ENCODE measurements around the gene UBQLN4.

DNA sequence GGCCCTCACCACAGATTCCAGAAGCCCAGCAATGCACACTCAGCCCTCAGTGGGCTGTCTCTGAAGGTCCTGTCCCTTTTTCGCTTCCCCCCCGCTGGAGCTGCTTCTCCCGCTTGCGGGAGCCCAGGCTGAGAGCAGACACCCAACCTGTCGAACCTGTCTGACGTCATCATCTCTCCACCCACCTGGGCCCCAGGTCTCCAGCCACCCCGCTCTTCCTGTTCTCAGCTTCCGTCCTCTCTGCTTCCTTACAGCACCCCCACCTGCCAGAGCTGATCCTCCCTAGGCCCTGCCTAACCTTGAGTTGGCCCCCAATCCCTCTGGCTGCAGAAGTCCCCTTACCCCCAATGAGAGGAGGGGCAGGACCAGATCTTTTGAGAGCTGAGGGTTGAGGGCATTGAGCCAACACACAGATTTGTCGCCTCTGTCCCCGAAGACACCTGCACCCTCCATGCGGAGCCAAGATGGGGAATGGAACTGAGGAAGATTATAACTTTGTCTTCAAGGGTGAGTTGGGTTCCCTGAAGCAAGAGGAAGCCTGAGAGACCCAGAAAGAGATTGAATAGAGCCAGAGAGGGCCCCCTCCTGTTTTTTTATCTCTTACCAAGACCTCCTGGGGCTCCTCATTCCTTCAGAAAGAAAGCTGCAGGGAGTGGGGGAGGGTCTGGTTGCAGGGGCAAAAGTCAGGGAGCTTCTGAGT is 7.5 kb upstream of the UBQLN4 start, which contains the start of gene RAB25:
- TF ChIP-seq, protein P1, sequence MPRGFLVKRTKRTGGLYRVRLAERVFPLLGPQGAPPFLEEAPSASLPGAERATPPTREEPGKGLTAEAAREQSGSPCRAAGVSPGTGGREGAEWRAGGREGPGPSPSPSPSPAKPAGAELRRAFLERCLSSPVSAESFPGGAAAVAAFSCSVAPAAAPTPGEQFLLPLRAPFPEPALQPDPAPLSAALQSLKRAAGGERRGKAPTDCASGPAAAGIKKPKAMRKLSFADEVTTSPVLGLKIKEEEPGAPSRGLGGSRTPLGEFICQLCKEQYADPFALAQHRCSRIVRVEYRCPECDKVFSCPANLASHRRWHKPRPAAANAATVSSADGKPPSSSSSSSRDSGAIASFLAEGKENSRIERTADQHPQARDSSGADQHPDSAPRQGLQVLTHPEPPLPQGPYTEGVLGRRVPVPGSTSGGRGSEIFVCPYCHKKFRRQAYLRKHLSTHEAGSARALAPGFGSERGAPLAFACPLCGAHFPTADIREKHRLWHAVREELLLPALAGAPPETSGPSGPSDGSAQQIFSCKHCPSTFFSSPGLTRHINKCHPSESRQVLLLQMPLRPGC (tag by site-specific recombination; IDR thresholded peaks at IDR 0.05), result no peak
- no peak for TF ChIP-seq ZBTB8A (tag by site-specific recombination; IDR thresholded peaks at IDR 0.05)
- TF ChIP-seq, protein P2, sequence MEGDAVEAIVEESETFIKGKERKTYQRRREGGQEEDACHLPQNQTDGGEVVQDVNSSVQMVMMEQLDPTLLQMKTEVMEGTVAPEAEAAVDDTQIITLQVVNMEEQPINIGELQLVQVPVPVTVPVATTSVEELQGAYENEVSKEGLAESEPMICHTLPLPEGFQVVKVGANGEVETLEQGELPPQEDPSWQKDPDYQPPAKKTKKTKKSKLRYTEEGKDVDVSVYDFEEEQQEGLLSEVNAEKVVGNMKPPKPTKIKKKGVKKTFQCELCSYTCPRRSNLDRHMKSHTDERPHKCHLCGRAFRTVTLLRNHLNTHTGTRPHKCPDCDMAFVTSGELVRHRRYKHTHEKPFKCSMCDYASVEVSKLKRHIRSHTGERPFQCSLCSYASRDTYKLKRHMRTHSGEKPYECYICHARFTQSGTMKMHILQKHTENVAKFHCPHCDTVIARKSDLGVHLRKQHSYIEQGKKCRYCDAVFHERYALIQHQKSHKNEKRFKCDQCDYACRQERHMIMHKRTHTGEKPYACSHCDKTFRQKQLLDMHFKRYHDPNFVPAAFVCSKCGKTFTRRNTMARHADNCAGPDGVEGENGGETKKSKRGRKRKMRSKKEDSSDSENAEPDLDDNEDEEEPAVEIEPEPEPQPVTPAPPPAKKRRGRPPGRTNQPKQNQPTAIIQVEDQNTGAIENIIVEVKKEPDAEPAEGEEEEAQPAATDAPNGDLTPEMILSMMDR (tag by site-specific recombination; IDR thresholded peaks at IDR 0.05), result no peak
- TF ChIP-seq, protein P3, sequence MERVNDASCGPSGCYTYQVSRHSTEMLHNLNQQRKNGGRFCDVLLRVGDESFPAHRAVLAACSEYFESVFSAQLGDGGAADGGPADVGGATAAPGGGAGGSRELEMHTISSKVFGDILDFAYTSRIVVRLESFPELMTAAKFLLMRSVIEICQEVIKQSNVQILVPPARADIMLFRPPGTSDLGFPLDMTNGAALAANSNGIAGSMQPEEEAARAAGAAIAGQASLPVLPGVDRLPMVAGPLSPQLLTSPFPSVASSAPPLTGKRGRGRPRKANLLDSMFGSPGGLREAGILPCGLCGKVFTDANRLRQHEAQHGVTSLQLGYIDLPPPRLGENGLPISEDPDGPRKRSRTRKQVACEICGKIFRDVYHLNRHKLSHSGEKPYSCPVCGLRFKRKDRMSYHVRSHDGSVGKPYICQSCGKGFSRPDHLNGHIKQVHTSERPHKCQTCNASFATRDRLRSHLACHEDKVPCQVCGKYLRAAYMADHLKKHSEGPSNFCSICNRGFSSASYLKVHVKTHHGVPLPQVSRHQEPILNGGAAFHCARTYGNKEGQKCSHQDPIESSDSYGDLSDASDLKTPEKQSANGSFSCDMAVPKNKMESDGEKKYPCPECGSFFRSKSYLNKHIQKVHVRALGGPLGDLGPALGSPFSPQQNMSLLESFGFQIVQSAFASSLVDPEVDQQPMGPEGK (tag by site-specific recombination; IDR thresholded peaks at IDR 0.05), result no peak
